HUDEP-2 (cell line): ENCODE measurements around the gene ZNF304.
"Not testable (repeated sequence)": the region's sequence is repeated elsewhere in the genome, so short reads cannot be mapped to it uniquely, and the experiment has no call there.

ENCODE experiments used
- DNase-seq, 76 experiments: peaks; one replicate each; lab custom pipeline; 2025; ENCODE audit not compliant: unreplicated experiment in 76 of 76; lab: John Stamatoyannopoulos, UW

The ZNF304 gene

DNA sequence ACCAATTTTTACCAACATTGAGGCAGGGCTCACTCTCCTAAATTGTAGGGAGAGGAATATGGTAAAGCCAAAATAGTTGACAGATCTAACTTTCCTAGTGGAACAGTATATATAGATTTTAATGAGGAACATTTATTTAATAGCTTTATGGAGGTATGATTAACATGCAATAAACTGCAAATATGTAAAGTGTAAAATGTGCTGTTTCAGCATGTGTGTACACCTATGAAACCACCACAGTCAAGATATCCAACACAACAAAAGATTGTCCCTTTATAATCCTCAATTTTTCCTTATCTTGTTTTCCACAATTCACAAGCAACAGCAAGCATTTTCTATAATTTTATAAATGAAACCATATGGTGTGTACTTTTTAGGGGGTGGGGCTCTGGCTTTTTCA, 8.2 kb downstream of the ZNF304 start:
- no peak for DNase-seq

DNA sequence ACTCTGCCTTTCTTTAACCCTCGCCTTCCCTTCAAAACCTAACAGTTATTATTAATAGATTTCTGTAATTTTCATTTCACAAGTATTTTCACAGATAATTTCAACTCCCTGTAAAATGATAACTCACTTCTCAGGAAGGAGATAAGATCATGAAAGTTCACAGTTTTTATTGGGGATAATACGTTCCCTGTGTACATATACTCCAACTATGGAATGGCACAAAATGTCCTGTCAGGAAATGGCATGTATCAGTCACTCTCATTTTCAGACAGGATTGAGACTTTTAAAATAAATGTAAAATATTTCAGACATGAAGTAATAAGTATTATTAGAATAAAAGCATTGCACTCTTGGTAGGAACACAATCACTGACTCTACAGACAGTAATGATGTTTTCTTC, 11.3 kb downstream of the ZNF304 start:
- DNase-seq: no peak

DNA sequence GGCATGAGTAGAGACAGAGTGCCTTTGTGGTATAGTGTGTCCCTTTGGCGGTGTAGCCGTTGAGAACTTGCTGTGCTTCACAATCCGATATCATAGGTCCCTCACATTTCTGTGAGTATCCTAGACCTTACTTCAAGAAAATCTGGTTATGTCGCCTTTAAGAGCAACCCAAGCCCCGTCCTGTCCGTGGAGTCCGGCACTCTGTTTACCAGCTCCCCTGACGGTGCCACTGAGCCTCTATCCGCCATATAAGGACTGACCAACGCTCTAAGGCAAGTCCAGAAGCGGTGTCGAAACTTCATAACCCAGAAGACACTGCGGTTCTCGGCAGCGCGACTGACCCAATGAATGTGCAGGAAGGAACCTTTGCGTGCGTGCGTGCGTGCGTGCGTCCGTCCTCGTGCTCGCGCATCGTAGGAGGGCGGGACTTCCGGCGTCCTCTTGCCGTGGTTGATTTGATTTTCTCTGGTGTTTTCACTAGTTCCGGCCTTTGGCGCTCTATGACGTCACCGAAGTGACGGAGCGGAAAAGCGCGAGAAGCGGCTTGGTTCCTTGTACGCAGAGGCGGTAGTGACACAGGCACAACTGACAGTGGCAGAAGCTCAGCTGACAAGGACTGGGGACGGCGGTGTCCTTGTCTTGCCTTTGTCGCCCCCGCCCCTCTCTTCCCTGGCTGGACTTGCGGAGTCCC, 12.1 kb downstream of the ZNF304 start, which contains the start of the genes TRAPPC2B and ZNF547:
Gene TRAPPC2B, plus strand, starts transcription at position 555 of the 691 bp plus-strand sequence. CDS start 1,283 bp downstream, outside the sequence.
Gene ZNF547, plus strand, starts transcription at position 555 of the 691 bp plus-strand sequence. CDS start 5,005 bp downstream, outside the sequence.
- peak; percentile 81 to 100 (median 98) for DNase-seq

DNA sequence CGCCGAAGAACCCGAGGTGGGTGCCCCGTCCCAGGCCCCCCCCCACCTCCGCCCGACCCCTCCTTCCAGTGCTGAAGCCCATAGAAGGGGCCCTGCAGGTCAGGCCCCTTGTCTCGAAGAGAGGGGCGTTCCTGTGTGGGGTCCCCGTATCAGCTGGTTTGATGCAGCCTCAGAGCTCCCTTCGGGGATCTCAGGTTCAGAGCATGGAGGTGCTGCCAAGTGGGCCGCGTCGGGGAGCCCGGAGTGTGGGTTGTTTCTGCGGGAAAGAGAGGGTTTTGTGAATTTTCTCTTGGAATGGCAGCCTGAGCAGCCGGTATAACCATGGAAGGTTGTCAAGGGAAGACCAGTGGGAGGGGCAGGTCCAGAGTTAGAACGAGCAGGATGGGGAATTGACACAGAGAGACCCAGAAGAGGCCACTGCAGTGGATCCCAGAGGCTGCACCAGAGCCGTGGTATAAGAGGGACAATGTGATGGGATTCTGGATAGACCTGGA, 12.7 kb downstream of the ZNF304 start:
- peak in 7 of 76 experiments; percentile 5 to 45 (median 22) for DNase-seq

DNA sequence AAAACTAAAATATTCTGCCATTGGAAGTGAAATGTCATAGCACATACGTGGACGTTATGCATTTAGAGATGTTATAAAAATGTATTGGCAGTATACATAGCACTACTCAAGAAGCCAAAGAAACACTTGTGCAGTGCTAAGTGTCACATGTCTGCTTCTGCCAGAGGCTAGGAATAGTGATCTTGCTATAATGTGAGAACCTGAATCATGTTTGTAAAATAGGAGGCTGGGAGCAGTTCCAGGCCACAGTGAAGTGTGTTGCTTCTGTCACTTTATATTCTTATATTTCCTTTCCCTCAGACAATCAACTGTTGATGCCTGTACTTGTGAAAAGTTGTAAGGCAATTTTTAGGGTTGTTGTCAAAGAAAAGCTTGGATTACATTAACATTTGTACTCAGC, 15.7 kb downstream of the ZNF304 start:
- DNase-seq: no peak

DNA sequence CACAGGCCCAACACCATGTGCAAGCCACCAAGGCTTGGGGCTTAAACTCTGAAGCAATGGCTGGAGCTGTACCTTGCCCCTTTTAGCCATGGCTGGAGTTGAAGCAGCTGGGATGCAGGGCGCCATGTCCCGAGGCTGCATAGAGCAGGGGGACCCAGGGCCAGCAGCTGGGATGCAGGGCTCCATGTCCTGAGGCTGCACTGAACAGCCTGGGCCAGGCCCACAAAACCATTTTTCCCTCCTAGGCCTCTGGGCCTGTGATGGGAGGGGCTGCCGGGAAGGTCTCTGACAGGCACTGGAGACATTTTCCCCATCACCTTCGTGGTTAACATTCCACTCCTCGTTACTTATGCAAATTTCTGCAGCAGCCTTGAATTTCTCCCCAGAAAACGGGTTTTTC, 23.1 kb downstream of the ZNF304 start:
- no peak for DNase-seq

DNA sequence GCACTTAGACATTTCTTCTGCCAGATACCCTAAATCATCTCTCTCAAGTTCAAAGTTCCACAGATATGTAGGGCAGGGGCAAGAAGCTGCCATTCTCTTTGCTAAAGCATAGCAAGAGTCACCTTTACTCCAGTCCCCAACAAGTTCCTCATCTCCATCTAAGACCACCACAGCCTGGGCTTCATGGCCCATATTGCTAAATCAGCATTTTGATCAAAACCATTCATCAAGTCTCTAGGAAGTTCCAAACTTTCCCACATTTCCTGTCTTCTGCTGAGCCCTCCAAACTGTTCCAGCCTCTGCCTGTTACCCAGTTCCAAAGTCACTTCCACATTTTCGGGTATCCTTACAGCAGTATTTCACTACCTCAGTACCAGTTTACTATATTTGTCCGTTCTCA, 23.6 kb downstream of the ZNF304 start:
- not testable (repeated sequence) for DNase-seq

DNA sequence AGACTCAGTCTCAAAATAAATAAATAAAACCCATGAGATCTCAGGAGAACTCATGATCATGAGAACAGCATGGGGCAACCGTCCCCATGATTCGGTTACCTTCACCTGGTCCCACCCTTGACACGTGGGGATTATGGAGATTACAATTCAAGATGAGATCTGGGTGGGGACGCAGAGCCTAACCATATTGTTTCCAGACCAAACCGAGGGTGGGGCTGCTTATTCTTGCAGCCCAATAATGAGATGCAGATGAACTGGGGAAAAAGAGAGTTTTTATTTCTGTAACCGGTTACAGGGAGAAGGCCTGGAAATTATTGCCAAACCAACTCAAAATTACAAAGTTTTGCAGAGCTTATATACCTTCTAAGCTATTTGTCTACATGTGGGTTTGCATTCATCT, 25.1 kb downstream of the ZNF304 start:
- DNase-seq: no peak

DNA sequence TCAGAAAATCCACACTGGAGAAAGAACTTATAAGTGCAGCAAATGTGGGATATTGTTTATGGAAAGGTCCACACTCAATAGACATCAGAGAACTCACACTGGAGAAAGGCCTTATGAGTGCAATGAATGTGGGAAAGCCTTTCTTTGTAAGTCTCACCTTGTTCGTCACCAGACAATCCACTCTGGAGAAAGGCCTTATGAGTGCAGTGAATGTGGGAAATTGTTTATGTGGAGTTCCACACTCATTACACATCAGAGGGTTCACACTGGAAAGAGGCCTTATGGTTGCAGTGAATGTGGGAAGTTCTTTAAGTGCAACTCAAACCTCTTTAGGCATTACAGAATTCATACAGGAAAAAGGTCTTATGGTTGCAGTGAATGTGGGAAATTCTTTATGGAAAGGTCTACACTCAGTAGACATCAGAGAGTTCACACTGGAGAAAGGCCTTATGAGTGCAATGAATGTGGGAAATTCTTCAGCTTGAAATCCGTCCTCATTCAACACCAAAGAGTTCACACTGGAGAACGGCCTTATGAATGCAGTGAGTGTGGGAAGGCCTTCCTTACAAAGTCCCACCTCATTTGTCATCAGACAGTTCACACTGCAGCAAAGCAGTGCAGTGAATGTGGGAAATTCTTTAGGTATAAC, 26.6 kb downstream of the ZNF304 start:
- no peak for DNase-seq

DNA sequence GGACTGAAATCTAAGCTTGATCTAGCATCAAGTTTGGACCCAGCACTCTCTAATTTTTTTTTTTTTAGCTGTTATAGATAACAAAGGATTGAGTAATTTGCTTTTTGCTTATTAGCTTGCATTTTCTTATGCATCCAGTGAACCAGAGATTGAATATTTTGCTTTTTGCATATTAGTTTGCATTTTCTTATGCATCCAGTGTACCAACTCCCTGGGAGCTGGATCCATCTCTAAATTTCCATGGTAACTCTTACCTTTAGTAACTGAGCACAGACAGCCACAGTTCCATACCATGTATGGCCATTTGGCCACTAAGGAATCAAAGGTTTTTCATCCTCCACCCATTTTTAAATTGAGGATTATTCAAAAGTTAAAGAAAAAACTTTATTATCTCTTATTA, 29.9 kb downstream of the ZNF304 start:
- DNase-seq: no peak

DNA sequence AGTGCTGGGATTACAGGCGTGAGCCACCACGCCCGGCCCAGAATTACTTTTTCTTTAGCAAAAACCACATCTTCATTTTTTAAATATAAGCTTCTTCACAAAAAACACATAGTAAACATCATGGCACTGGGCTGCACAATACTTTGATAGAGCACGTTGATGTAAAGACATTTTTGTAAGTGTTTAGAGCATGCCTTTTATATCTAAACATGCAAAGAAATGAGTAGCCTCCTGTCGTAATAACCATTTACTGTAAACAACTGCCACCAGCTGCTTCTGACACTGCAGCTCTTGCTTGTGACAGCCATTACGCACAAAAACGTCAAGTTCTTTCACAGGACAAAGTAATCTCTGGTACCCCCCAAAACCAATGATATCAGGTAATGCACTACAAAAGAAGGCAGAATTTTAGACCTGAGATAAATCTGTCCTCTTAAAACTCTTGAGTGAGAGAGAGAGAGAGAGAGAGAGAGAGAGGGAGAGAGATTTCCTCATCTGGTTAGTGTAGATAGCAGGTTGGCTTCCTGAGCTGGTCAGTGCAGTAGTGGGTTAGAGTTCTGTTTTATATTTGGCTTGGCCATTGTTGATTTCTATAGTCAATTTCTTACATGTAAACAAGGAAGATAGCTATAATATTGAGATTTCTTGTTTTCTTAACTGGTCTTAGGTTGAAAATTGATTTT, 31.9 kb downstream of the ZNF304 start:
- no peak for DNase-seq

DNA sequence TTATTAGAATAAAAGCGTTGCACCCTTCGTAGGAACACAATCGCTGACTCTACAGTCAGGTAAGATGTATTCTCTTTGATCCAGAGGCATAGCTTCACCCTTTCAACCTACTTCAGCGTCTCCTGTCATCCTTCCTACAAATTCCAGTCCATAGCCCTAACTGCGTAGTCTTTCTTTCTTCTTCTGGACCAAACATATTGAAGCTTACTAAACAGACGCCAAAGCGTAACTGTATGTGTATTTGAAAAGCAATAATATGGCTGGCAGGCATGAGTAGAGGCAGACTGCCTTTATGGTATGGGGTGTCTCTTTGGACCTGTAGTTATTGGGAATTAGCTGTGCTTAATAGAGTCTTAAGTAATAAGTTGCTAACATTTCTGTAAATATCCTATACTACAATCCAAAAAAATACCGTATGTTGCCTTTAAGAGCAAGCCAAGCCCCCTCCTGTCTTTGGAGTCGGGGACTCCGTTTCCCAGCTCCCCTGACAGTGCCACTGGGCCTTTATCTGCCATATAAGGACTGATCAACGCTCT, 38.2 kb downstream of the ZNF304 start:
- DNase-seq: no peak

DNA sequence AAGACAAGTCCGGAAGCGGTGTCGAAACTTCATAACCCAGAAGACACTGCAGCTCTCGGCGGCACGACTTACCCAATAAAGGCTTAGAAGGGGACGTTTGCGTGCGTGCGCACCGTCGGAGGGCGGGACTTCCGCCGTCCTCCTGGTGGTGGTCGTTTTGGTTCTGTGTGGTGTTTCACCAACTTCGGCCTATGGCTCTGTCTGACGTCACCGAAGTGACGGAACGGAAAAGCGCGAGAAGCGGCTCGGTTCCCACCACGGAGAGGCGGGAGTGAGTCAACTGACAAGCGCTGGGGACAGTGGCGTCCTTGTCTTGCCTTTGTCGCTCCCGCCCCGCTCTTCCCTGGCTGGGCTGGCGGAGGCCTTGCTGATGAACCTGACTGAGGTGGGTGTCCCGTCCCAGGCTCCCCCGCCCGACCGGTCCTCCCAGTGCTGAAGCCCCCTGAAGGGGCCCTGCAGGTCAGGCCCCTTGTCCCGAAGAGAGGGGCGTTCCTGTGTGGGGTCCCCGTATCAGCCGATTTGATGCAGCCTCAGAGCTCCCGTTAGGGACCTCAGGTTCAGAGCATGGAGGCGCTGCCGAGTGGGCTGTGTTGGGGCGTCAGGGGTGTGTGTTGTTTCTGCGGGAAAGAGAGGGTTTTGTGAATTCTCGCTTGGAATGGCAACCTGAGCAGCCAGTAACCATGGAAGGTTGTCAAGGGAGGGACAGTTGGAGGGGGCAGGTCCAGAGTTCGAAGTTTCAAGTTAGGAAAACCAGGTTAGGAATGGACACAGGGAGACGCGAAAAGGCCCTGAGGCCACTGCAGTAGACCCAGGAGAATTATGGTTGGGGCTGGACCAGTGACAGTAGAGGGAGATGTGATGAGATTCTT, 38.9 kb downstream of the ZNF304 start, which contains the start of gene ZNF548:
Gene ZNF548, plus strand, starts transcription at position 125 of the 869 bp plus-strand sequence. Its CDS starts 246 bp downstream, at position 371.
- DNase-seq: peak; percentile 53 to 99 (median 93)

DNA sequence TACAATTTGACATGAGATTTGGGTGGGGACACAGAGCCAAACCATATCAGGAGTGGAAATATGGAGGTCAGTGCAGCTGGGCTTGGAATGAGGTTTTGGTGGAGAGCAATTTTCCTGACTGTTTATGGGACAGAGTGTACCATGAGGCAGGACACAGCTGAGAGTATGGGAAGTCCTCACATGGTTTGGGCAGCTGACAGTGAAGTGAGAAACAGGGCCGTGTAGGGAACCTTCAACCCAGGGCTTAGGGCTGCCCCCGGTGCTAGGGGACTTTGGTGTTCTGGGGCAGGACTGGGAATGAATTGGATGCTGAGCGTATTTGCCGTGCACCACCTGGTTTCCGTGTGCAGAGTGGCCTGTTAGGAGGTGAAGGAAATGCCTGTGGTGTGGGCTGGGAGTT, 44.6 kb downstream of the ZNF304 start:
- DNase-seq: no peak

DNA sequence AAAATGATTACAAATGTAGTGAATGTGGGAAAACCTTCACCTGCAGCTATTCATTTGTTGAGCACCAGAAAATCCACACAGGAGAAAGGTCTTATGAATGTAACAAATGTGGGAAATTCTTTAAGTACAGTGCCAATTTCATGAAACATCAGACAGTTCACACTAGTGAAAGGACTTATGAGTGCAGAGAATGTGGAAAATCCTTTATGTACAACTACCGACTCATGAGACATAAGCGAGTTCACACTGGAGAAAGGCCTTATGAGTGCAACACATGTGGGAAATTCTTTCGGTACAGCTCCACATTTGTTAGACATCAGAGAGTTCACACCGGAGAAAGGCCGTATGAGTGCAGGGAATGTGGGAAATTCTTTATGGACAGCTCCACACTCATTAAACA, 47.8 kb downstream of the ZNF304 start:
- no peak for DNase-seq

DNA sequence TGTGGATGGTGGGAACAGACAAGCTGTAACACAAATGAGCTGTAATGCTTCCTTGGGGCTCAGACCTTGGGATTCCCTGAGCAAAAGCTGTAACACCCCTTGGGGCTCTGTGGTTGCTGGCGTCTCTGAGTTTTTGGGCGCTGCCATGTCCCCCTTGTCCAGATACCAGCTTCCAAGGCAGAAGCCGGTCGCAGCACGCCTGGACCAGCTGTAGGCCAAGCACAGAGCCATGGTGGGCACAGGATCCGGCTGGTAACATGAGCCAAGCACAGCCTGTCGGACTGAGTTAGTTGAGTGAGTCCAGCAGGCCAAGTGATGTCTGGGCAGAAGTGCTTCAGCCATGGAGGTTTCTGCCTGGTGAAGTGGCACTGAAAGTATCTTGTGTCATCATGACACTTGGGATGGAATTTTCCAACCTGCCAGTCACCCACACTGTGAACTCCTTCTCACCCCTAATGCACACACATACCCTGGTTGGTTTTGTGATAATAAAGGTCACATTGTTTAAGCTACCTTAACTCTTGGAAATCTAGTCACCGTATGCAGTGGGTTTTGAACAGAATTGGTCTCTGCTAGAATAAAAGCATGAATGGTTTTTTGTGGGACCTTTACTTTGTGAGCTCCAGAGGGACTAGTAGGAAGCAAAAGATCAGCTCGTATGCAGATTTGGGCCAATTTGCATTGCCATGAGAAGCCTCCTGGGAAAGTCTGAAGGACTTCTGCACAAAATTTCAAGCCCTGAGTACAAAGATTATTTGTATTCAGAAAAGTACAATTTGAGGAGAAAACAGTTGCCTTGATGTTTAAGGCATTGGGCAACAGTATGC, 52.9 kb downstream of the ZNF304 start:
- DNase-seq: no peak

DNA sequence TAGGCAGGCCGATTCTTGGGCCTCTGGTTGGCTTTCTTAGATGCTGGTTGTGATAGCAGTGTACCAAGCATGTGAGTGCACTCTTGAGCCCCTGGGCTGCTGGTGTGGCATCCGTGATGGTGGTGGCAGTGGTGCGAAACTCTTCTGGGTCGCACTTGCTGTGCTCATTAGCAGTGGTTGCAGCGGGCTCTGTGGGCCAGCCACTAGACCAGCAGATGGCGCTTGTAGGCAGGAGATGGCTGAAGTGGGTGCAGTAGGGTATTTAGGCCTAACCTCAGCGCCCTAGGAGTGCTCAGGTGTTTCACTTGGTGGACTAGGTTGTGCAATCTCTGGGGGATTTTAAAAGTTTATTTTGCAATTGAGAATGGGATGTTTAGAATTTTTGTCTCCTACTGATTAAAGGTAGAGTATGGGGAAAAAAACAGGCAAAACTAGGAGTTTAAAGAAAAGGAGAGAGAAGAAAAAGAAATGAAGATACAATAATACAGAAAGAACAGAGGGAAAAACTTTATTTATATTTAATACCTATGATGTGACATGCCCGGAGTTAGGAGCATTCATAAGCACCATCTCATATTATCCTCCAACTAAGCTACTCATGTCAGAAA, 55.5 kb downstream of the ZNF304 start:
- DNase-seq: peak in 66 of 76 experiments; percentile 3 to 74 (median 43)
